Type B pancreatic cell (in vitro differentiated cells): Measurements from ENCODE around the gene BEND3. TPM values are rescaled to one million over a fixed set of nuclear protein-coding genes. Genes with fewer than 3 reads are reported as not detected.

Experiments
- DNase-seq: peaks from one replicate; pipeline ENCODE4 v3.0.0; 2021; ENCODE audit warnings: mixed read lengths; ENCODE audit not compliant: unreplicated experiment; ENCODE audit errors: extremely low spot score
- H3K27ac Mint-ChIP-seq: 2 replicates; pipeline ENCODE4 v1.8.0; 2021; ENCODE audit warnings: mild to moderate bottlenecking, mixed read lengths
- H3K27me3 Mint-ChIP-seq: 2 replicates; pipeline ENCODE4 v1.8.0; 2021; ENCODE audit warnings: mixed read lengths
- H3K36me3 Mint-ChIP-seq: 2 replicates; pipeline ENCODE4 v1.8.0; 2021; ENCODE audit warnings: mixed read lengths
- H3K4me1 Mint-ChIP-seq: one replicate; pipeline ENCODE4 v1.8.0; 2021; ENCODE audit warnings: mixed read lengths; ENCODE audit not compliant: unreplicated experiment
- H3K4me3 Mint-ChIP-seq: 2 replicates; pipeline ENCODE4 v1.8.0; 2021; ENCODE audit warnings: mild to moderate bottlenecking, mixed read lengths
- H3K9me3 Mint-ChIP-seq: 2 replicates; pipeline ENCODE4 v1.8.0; 2021; ENCODE audit warnings: mixed read lengths
- CTCF ChIP-seq: fragments of 200-600 bp; sonication (generic); conservative IDR thresholded peaks from 2 replicates; pipeline ENCODE4 v1.5.0; 2021; ENCODE audit warnings: antibody characterized with exemption, mild to moderate bottlenecking
- total RNA-seq: library from RNA; stranded (reverse); gene quantifications from 2 replicates; pipeline ENCODE4 v1.2.1, GENCODE V29; 2021; ENCODE audit warnings: low replicate concordance

BEND3 gene
- total RNA-seq, 1 donor from 2014 or later, result 14.4 TPM

- H3K4me1 Mint-ChIP-seq, result no peaks in the 10 kb centered on the region
- no peak for DNase-seq
- TF ChIP-seq CTCF, result no peak
- H3K9me3 Mint-ChIP-seq, result no peaks in the 10 kb centered on the region
- no peaks in the 10 kb centered on the region for H3K27me3 Mint-ChIP-seq
- no peak overlapping the region for H3K4me3 Mint-ChIP-seq
- no peaks in the 10 kb centered on the region for H3K36me3 Mint-ChIP-seq
- H3K27ac Mint-ChIP-seq, result no peak overlapping the region
Observed at GRCh38 chr6:107019047-107019446, 96.3 kb downstream of the BEND3 start.

Other genes with a start within 250 kb of the BEND3 start
- 807 and 1,512 TPM in 2 replicates for gene CD24, start 140.8 kb downstream of the BEND3 start, total RNA-seq
- gene MTRES1, start 87.3 kb downstream of the BEND3 start, total RNA-seq, result 23.5 and 25.7 TPM in 2 replicates